ENCODE data around the gene ZEB2. TPM values are rescaled to one million over a fixed set of nuclear protein-coding genes. Genes with fewer than 3 reads are reported as not detected.

The ZEB2 gene
- total RNA-seq, 2 donors from 2014 or later, result 246 to 288 TPM

GRCh38 chr2:144462266-144462665 is 57.7 kb downstream of the ZEB2 start:
- intact Hi-C loops (cut with DNase I), result no loop called here
- no peak for DNase-seq (ENCODE audit: low spot score)

- peak; percentile 81 for DNase-seq (ENCODE audit: low spot score)
- intact Hi-C loops (cut with DNase I), result no loop called here
These were observed 58.6 kb downstream of the ZEB2 start for GRCh38 chr2:144461308-144461766.

- no peak for DNase-seq (ENCODE audit: low spot score)
- intact Hi-C loops (cut with DNase I), result no loop called here
These were observed 59.1 kb downstream of the ZEB2 start for GRCh38 chr2:144460727-144461307.

- intact Hi-C loops (cut with DNase I), result no loop called here
- no peak for DNase-seq (ENCODE audit: low spot score)
These were observed 60.0 kb downstream of the ZEB2 start for GRCh38 chr2:144459937-144460336.

- intact Hi-C loops (cut with DNase I), result no loop called here
These were observed 60.6 kb downstream of the ZEB2 start for GRCh38 chr2:144459286-144459685.

GRCh38 chr2:144458541-144458940 is 61.4 kb downstream of the ZEB2 start:
- DNase-seq (ENCODE audit: low spot score), result no peak

More at GRCh38 chr2:144459286-144459685, 60.6 kb downstream of the ZEB2 start:
- DNase-seq (ENCODE audit: low spot score), result no peak

GRCh38 chr2:144456680-144457079 is 63.2 kb downstream of the ZEB2 start:
- intact Hi-C loops (cut with DNase I), result no loop called here
- DNase-seq (ENCODE audit: low spot score), result no peak

More at GRCh38 chr2:144458541-144458940, 61.4 kb downstream of the ZEB2 start:
- intact Hi-C loops (cut with DNase I), result no loop called here

- DNase-seq (ENCODE audit: low spot score), result no peak
- intact Hi-C loops (cut with DNase I), result no loop called here
These were observed 63.9 kb downstream of the ZEB2 start for GRCh38 chr2:144455987-144456386.

GRCh38 chr2:144454466-144455287 is 65.2 kb downstream of the ZEB2 start:
- no peak for DNase-seq (ENCODE audit: low spot score)
- intact Hi-C loops (cut with DNase I), result loop anchor here in 1 of 2 donors (5.0 kb wide), 1 partner anchor 1738 kb away; no protein-coding TSS in a partner anchor

GRCh38 chr2:144453486-144454158 is 66.3 kb downstream of the ZEB2 start:
- intact Hi-C loops (cut with DNase I), result loop anchor here in 1 of 2 donors (5.0 kb wide), 1 partner anchor 1739 kb away; no protein-coding TSS in a partner anchor
- DNase-seq (ENCODE audit: low spot score), result no peak

- intact Hi-C loops (cut with DNase I), result loop anchor here in 1 of 2 donors (5.0 kb wide), 1 partner anchor 1739 kb away; no protein-coding TSS in a partner anchor
- no peak for DNase-seq (ENCODE audit: low spot score)
These were observed 67.0 kb downstream of the ZEB2 start for GRCh38 chr2:144452989-144453336.

- DNase-seq (ENCODE audit: low spot score), result no peak
- intact Hi-C loops (cut with DNase I), result loop anchor here in 1 of 2 donors (5.0 kb wide), 1 partner anchor 1740 kb away; no protein-coding TSS in a partner anchor
These were observed 67.5 kb downstream of the ZEB2 start for GRCh38 chr2:144452169-144452988.

GRCh38 chr2:144451443-144451842 is 68.5 kb downstream of the ZEB2 start:
- intact Hi-C loops (cut with DNase I), result loop anchor here in 1 of 2 donors (5.0 kb wide), 1 partner anchor 1741 kb away; no protein-coding TSS in a partner anchor

GRCh38 chr2:144449028-144449406 is 70.9 kb downstream of the ZEB2 start:
- intact Hi-C loops (cut with DNase I), result loop anchor here in 1 of 2 donors (5.0 kb wide), 1 partner anchor 68 kb away; no protein-coding TSS in a partner anchor

More at GRCh38 chr2:144451443-144451842, 68.5 kb downstream of the ZEB2 start:
- DNase-seq (ENCODE audit: low spot score), result no peak

GRCh38 chr2:144448389-144449027 is 71.4 kb downstream of the ZEB2 start:
- no peak for DNase-seq (ENCODE audit: low spot score)
- intact Hi-C loops (cut with DNase I), result loop anchor here in 1 of 2 donors (5.0 kb wide), 1 partner anchor 69 kb away; no protein-coding TSS in a partner anchor

More at GRCh38 chr2:144449028-144449406, 70.9 kb downstream of the ZEB2 start:
- DNase-seq (ENCODE audit: low spot score), result no peak

GRCh38 chr2:144447535-144447934 is 72.4 kb downstream of the ZEB2 start:
- no peak for DNase-seq (ENCODE audit: low spot score)
- intact Hi-C loops (cut with DNase I), result loop anchor here in 1 of 2 donors (5.0 kb wide), 1 partner anchor 70 kb away; no protein-coding TSS in a partner anchor

GRCh38 chr2:144446136-144446535 is 73.8 kb downstream of the ZEB2 start:
- no peak for DNase-seq (ENCODE audit: low spot score)
- intact Hi-C loops (cut with DNase I), result loop anchor here in 1 of 2 donors (5.0 kb wide), 1 partner anchor 71 kb away; no protein-coding TSS in a partner anchor

GRCh38 chr2:144445196-144445595 is 74.7 kb downstream of the ZEB2 start:
- DNase-seq (ENCODE audit: low spot score), result no peak
- intact Hi-C loops (cut with DNase I), result loop anchor here in 1 of 2 donors (5.0 kb wide), 1 partner anchor 72 kb away; no protein-coding TSS in a partner anchor

Measured in posterior vena cava (tissue), 2 donors.